PFSK-1 (cell line): ENCODE measurements around the gene ARHGAP6.

Experiments used
- FOXP2 ChIP-seq: optimal IDR thresholded peaks from 2 replicates; pipeline ENCODE3; 2011; ENCODE audit warnings: borderline replicate concordance, control low read depth, inconsistent platforms; ENCODE audit not compliant: insufficient read depth; ENCODE audit errors: extremely low read length, extremely low read depth
- POLR2AphosphoS5 ChIP-seq: IDR thresholded peaks from 2 replicates; pipeline ENCODE4 v1.6.1; 2012; ENCODE audit warnings: low read depth, mild to moderate bottlenecking, control low read depth, low read length, moderate library complexity
- REST ChIP-seq, 2 experiments: IDR thresholded peaks; 2 replicates each; pipeline versions ENCODE4 v1.6.1 to v1.8.0; 2011 to 2012; ENCODE audit warnings: low read depth in 2 of 2, low read length in 2 of 2, control low read depth in 1 of 2, inconsistent platforms in 1 of 2, mild to moderate bottlenecking in 1 of 2, moderate library complexity in 1 of 2; ENCODE audit not compliant: insufficient read depth in 1 of 2
- SIN3A ChIP-seq: IDR thresholded peaks from 2 replicates; pipeline ENCODE4 v1.6.1; 2012; ENCODE audit warnings: mild to moderate bottlenecking, low read length, moderate library complexity, borderline replicate concordance; ENCODE audit not compliant: insufficient read depth
- TAF1 ChIP-seq: IDR thresholded peaks from 2 replicates; pipeline ENCODE4 v1.6.1; 2012; ENCODE audit warnings: low read length, control low read depth, borderline replicate concordance; ENCODE audit not compliant: insufficient read depth

Gene ARHGAP6

GRCh38 chrX:11647138-11647537 is 18.6 kb downstream of the ARHGAP6 start:
- TF ChIP-seq SIN3A (no peak), REST (IDR thresholded peaks at IDR 0.05; ENCODE audit: insufficient read depth in 1 of 2, low read depth in 2 of 2, low read length in 2 of 2) (no peak), TAF1 (no peak), FOXP2 (no peak), POLR2AphosphoS5 (no peak)

- TF ChIP-seq REST (IDR thresholded peaks at IDR 0.05; ENCODE audit: insufficient read depth in 1 of 2, low read depth in 2 of 2, low read length in 2 of 2) (no peak), POLR2AphosphoS5 (no peak), FOXP2 (no peak), TAF1 (no peak), SIN3A (no peak)
Measured at GRCh38 chrX:11641349-11642065, 24.2 kb downstream of the ARHGAP6 start.

- TF ChIP-seq REST (IDR thresholded peaks at IDR 0.05; ENCODE audit: insufficient read depth in 1 of 2, low read depth in 2 of 2, low read length in 2 of 2): no peak
- TF ChIP-seq POLR2AphosphoS5: no peak
- no peak for TF ChIP-seq TAF1
- TF ChIP-seq FOXP2: no peak
- TF ChIP-seq SIN3A: no peak
Measured at GRCh38 chrX:11640089-11640488, 25.6 kb downstream of the ARHGAP6 start.

- no peak for TF ChIP-seq POLR2AphosphoS5
- no peak for TF ChIP-seq SIN3A
- TF ChIP-seq TAF1: no peak
- no peak for TF ChIP-seq FOXP2
- no peak for TF ChIP-seq REST (IDR thresholded peaks at IDR 0.05; ENCODE audit: insufficient read depth in 1 of 2, low read depth in 2 of 2, low read length in 2 of 2)
Measured at GRCh38 chrX:11632732-11633131, 33.0 kb downstream of the ARHGAP6 start.

DNA sequence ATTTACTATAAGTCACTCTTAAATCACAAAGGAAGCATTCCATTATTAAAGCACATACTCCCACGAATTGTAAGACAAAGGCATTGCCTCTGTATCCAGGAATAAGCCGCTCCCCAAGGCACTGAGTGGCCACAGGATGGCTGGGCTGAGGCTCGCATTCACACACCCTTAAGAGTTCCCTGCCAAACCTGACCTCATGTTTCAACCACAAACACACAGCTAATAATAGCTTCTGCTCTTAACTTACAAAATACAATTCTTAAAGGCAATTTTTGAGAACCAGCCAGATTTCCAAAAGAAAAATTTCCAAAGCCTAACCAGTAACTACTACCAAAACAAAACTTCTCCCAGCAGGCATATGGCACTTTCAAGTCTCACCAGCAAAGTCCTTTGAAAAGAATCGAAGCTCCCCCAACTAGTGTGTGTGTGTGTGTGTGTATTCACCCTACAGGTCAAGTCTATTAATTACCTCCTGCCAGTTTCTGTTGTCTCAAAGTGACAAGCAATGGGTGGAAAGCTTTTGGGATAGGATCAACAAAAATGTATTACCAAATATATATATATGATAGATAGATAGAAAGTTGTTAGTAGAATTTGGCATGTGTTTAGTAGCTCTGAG is 36.0 kb downstream of the ARHGAP6 start:
- TF ChIP-seq SIN3A: no peak
- TF ChIP-seq REST (IDR thresholded peaks at IDR 0.05; ENCODE audit: insufficient read depth in 1 of 2, low read depth in 2 of 2, low read length in 2 of 2): no peak
- no peak for TF ChIP-seq FOXP2
- TF ChIP-seq POLR2AphosphoS5: no peak
- TF ChIP-seq TAF1: no peak
